RWPE1 (cell line): ENCODE measurements around the gene SMOC2.

ENCODE experiments used
- CTCF ChIA-PET: fragments of 350-600 bp; sonication (Branson Sonifier 250); formaldehyde crosslinking; extraction: SDS; loops from one replicate; lab custom pipeline; 2021; lab: Yijun Ruan, JAX
- POLR2A ChIA-PET: fragments of 400-600 bp; formaldehyde crosslinking; extraction: SDS; loops from one replicate; lab custom pipeline; 2020; ENCODE audit warnings: antibody characterized with exemption; ENCODE audit not compliant: low non-redundant PET; lab: Yijun Ruan, JAX
- DNase-seq: peaks from one replicate; pipeline ENCODE4 v3.0.0; 2012; ENCODE audit warnings: low spot score
- H3K27ac ChIP-seq: fragments of 450-650 bp; 2 replicates; pipeline ENCODE4 v1.5.1; 2017
- TF ChIP-seq, protein P1 (sequence below): fragments of 450-650 bp; conservative IDR thresholded peaks from 2 replicates; pipeline ENCODE4 v1.5.1; 2017; ENCODE audit warnings: low read depth, mild to moderate bottlenecking

The SMOC2 gene

DNA sequence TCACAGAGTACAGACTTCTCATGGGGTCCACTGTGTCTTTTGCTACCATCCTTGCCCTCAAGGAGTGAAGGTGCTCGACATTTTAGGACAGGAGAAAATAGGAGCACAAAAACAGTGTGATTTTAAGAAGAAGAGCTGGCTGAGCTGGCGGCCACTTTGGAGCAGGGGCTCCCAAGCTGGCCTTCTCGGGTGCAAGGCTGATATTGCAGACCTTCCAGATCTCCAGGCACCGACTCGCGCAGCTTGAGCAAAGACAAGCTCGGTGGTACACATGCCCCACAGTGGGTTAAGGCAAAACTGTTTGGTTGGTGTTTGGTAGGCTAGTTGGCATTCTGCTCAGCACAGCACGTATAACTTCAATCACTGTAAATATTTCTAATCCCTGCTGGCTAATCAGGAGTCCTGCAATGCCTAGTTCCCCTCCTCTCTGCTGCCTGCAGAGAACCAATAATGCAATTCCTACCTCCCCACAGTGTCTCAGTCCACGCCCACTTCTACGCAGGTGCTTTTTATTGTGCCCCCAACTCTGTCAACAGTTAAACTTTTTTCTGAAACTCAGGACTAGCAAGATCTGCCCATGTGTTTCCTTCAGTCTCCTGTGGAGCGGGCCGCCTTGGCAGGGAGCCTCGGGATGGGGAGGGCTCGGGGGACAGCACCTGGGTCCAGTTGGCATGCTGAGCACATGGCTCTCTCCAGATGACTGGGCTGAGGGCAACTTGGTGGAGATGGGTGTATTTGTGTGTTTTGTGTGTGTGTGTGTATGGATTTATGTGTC lies 12.7 kb upstream of the SMOC2 start:
- H3K27ac ChIP-seq: no peak overlapping the region
- CTCF ChIA-PET: no interaction called here
- DNase-seq: no peak
- POLR2A ChIA-PET: no interaction called here
- TF ChIP-seq, protein P1, sequence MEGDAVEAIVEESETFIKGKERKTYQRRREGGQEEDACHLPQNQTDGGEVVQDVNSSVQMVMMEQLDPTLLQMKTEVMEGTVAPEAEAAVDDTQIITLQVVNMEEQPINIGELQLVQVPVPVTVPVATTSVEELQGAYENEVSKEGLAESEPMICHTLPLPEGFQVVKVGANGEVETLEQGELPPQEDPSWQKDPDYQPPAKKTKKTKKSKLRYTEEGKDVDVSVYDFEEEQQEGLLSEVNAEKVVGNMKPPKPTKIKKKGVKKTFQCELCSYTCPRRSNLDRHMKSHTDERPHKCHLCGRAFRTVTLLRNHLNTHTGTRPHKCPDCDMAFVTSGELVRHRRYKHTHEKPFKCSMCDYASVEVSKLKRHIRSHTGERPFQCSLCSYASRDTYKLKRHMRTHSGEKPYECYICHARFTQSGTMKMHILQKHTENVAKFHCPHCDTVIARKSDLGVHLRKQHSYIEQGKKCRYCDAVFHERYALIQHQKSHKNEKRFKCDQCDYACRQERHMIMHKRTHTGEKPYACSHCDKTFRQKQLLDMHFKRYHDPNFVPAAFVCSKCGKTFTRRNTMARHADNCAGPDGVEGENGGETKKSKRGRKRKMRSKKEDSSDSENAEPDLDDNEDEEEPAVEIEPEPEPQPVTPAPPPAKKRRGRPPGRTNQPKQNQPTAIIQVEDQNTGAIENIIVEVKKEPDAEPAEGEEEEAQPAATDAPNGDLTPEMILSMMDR: no peak

DNA sequence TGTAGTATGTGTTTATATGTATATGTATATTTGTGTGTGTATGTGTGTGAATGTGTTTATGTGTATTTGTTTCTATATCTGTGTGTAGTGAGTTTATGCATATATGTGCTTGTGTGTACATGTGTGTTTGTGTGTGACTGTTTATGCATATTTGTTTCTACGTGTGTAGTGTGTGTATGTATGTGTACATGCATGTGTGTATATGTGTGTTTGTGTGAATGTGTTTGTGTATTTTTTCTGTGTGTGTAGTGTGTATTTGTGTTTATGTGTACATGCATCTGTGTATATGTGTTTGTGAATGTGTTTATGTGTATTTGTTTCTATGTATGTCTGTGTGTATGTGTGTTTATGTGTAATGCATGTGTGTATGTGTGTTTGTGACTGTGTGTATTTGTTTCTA lies 12.1 kb upstream of the SMOC2 start:
- DNase-seq: no peak
- ChIA-PET POLR2A (no interaction called here), CTCF (no interaction called here)
- no peak overlapping the region for H3K27ac ChIP-seq
- TF ChIP-seq, protein P1: no peak

DNA sequence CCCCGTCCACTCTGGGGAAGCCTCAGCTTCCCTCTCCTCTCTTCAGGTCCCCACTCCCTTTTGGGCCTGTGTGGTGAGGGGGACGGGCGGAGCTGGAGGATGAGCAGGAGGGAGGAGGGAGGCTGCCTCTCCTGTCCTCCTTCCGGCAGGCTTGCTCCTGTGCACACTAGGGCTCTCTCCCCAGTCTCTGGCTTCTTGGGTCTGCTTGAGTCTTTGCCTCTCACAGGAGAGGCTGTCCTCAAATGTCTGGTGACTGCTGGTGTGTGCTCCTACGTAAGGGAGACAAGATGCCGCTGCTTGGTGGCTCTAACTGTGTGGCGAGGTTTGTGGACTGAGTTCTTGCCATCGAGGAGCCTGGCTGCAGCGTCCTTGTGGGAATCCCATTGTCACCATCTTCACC lies 8.8 kb upstream of the SMOC2 start:
- H3K27ac ChIP-seq: no peak overlapping the region
- POLR2A ChIA-PET: interaction anchor here (0.6 kb wide), 1 partner anchor 1938 kb away, joined by 3 read pairs; no protein-coding TSS in a partner anchor
- DNase-seq: no peak
- CTCF ChIA-PET: interaction anchor here (0.6 kb wide), 1 partner anchor 36 kb away, joined by 3 read pairs; no protein-coding TSS in a partner anchor
- TF ChIP-seq, protein P1: no peak

DNA sequence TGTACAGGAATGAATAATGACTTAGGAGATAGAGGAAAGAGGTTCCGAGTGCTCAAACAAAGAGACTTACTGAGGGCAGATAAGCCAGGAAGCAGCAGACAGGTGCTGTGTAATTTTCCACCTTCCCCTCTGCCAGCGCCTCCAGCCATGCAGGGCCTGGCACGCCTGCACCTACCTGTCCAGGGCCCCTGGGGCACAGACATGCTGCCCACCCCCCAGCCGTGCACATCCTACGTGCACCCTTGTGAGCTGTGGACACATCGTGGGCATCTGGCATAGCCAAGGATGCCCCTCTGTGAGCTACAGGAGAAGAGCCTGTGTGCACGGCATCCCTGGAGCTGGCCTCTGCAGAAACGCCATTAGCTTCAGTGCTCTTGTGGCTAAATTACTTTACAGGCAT lies 7.1 kb upstream of the SMOC2 start:
- TF ChIP-seq, protein P1: no peak
- CTCF ChIA-PET: no interaction called here
- POLR2A ChIA-PET: no interaction called here
- no peak for DNase-seq
- H3K27ac ChIP-seq: no peak overlapping the region

DNA sequence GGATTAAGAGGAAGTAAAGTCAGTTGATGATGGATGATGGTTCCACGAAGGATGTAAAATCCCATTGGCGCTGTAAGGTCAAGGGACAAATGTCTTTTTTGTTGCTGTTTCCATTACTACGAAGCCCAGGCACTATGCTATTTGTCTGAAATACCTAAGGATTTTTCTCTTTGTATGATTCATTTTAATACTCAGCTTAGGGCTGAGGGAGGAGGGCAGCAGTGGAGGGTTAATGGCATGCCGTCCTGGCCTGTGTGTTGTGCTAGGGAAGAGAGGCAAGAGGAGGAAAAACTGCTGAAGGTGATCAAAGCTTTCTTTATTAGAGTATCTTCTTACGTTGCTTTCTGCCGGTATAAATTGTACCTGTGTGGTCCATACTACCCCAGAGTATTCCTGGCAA lies 6.5 kb upstream of the SMOC2 start:
- ChIA-PET CTCF (interaction anchor here (0.6 kb wide), 1 partner anchor 23 kb away, joined by 4 read pairs; no protein-coding TSS in a partner anchor), POLR2A (no interaction called here)
- DNase-seq: no peak
- TF ChIP-seq, protein P1: no peak
- no peak overlapping the region for H3K27ac ChIP-seq

DNA sequence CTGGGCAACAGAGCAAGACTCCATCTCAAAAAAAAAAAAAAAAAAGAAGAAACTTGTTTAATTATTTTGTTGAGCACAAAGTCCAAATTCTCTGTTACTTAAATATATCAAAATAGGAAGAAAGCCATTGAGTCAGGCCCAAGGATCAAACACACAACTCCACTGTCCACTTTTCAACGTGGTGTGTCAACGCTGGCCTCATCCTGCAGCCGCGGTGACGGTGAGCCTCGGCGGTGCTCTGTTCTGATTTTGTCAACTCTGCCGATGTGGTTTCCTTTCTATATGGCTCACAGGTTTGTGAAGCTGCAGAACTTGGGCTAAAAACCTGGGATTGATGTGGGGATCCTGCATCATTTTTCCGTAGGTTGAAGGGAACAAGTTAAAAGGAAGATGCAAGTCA lies 3.2 kb upstream of the SMOC2 start:
- TF ChIP-seq, protein P1: no peak
- DNase-seq: no peak
- POLR2A ChIA-PET: no interaction called here
- no peak overlapping the region for H3K27ac ChIP-seq
- CTCF ChIA-PET: no interaction called here
